Hematopoietic multipotent progenitor cell (in vitro differentiated cells): ENCODE data around the gene UNC5CL. TPM values are rescaled to one million over a fixed set of nuclear protein-coding genes. Genes with fewer than 3 reads are reported as not detected.
A peak's percentile ranks its signal among the peaks of the same experiment; 100 is the strongest.
"Not testable (repeated sequence)": the region's sequence is repeated elsewhere in the genome, so short reads cannot be mapped to it uniquely, and the experiment has no call there.

Experiments used
- DNase-seq, 3 donors: peaks; one replicate each; pipeline ENCODE4 v3.0.0-alpha.2; 2011 to 2015; ENCODE audit warnings: low read depth in 2 of 3, low spot score in 2 of 3
- total RNA-seq: library from RNA; depleted of rRNA; stranded (reverse); fragments of >200 nt; gene quantifications from one replicate; pipeline ENCODE4 v1.2.3, GENCODE V29; 2012

The UNC5CL gene
- total RNA-seq, 1 donor, result 1.3 TPM

DNA sequence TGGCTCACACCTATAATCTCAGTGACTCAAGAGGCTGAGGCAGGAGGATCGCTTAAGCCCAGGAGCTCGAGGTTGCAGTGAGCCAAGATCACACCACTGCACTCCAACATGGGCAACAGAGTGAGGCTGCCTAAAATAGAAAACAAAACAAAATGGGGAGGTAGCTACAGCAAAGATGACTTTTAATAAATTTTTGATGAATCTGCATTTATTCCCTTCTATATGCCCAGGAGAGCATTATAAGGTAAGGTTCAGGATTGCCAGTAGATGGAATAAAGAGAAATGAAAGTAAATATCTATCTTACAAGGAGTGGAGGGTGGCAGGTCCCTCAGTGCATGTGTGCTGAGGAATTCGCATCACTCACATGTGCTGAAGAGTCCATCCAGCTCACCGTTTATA lies 24.2 kb downstream of the UNC5CL start:
- DNase-seq, result no peak

DNA sequence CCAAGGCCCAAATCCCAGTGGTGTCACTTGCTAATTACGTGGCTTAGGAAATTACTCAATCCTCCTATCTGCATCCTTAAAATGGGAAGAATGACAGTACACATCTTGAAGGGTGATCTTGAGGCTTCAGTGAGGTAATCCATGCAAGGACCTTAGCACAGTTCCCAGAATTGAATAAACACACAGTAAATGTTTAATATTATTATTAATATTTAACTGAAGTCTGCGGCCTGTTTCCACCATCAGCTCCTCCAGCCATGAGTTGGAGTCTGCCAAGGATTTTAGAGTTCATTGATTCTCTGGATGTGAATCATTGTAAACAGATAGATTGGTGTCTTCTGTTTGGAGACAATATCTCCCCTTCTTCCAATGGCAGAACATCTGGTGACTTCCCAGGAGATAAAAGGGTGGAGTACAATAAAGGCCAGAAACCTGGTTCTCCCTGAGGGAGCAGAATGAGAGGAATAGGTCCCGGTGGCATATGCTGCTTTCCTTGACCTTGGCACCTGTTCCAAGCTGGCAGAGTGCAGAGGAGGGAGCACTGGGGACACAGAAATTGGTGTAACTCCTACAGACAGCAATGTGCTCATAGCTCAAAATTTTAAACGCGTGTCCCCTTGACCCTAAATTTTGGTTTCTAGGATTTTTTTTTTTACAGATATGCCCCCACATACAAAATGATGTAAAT lies 25.4 kb downstream of the UNC5CL start:
- no peak for DNase-seq

DNA sequence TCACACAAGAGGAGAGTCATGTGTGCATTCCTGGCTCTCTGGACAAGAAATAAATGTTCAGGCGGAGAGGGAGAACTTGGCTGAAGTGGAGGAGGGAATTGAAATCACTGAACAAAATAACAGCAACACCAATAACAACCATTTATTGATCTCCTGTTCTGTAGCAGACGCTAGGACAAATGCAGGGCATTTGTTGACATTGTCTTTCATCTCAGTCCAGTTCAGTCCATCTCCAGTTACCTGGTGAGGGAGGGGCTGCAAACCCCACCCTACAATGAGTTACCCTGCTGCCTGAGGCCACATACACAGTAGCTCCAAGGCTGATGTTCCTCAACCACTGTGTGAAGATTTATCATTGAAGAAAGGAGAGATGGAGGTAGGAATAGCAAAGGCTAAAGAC lies 27.3 kb downstream of the UNC5CL start:
- DNase-seq, result no peak

DNA sequence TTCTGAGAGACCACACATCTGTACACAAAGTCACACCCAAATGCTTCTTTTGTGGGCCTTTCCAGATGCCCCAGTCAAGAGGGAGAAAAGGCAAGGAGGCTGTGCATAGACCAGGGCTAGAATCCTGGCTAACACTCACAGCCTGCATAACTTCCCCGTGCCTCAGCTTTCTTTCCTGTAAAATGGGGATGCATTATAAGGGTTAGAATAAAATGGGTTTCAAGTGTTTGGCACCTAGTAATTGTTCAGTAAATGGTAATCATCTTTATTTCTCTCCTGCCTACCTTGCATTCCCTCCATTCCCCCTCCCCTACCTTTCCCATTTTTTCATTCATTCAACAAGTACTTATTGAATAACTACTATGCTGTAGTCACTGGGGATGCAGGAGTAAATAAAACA lies 29.4 kb downstream of the UNC5CL start:
- no peak for DNase-seq

DNA sequence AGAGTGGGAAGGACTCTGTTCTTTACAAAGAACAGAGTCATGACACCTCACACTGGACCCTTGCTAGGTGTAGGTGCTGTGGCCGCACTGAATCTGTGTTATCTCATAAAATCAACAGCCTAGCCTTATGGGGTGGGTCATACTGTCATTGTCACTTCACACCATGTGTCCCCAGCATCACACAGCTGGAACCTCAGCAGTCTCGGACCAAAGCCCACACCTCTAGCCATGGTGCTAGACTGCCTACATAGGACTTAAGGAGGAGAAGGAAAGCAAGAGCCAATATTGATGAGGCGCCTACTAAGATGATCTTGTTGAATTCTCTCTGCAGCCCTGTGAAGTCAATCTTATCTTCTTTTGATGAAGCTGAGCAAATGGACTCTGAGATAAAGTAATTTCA lies 31.0 kb downstream of the UNC5CL start:
- DNase-seq, result no peak

DNA sequence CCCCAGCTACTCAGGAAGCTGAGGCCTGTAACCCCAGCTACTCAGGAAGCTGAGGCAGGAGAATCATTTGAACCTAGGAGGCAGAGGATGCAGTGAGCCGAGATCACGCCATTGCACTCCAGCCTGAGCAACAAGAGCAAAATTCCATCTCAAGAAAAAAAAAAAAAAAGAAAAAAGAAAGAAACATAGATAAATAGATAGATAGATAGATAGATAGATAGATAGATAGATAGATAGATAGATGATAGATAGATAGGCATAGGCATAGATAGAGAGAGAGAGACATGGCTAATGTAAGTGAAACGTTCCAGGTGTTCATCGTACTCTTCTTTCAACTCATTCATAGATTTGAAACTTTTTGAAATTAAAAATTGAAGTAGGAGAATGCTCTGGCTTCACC lies 32.0 kb downstream of the UNC5CL start:
- not testable (repeated sequence) for DNase-seq

DNA sequence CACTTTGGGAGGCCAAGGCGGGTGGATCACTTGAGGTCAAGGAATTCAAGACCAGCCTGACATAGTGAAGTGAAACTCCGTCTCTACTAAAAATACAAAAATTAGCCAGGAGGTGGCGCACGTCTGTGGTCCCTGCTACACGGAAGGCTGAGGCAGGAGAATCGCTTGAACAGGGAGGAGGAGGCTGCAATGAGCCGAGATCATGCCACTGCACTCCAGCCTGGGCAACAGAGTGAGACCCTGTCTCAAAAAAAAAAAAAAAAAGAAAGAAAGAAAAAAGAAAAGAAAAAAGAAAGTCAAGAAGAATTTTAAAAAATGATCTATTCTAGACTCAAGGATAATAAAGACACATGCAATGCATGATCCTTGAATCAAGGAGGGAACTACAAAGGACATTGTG lies 32.8 kb downstream of the UNC5CL start:
- peak; percentile 24 to 84 (median 60) for DNase-seq

DNA sequence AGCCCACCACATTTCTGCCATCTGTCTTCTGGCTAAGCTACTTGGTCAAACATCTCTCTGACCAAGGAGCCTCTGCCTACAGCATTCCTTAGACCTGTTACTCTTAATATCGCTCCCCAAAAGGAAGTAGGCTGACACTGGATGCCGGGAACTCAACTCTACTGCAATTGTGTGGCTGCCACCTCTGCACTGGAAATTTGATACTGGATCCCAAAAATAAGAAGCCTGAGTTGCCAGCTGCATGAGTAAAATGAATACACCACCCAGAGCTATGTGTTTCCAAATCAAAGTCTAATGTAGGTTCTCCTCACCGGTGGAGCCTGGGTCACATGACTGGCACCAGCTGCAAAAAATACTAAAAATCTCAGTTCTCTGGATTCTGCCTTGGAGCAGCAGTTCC lies 36.9 kb downstream of the UNC5CL start:
- no peak for DNase-seq

DNA sequence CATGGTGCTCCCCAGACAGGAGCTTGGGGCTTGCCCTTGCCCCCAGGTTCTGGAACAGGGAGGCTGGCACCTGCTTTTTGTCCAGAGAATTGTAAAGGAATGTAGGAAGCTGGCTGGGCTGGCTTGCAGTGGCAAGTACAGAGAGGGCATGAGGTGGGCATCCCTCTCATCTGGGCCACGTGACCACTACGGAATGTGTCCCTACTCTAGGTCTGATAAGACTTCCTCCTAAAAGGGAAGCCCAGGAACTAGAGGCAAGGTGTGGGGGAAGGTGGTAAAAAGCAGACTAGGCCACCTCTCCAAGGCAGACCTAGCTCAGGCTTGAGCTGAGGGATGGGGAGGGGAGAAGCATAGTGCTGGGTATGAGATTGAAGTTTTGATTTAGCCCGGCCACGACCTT lies 38.8 kb downstream of the UNC5CL start:
- DNase-seq, result no peak

DNA sequence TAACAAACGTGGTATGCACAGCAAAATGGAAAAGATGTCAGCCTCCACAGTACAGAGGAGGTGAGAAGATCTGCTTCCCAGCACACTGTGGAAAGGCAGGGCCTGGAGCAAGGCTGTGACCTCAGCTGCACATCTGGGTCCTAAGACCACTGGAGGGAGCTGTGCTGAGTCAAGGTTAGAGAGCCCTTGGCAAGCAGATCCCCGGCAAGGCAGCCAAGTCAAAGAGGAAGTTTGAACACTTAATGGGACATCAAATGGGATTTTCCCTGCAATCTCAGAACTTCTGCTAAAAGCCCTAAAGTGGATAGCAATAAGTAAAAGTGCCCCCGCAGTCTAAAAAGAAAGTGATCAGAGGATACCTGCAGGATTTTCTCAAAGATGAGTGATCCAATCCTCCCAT lies 39.5 kb downstream of the UNC5CL start:
- peak in 2 of 3 donors; percentile 72 to 76 for DNase-seq

DNA sequence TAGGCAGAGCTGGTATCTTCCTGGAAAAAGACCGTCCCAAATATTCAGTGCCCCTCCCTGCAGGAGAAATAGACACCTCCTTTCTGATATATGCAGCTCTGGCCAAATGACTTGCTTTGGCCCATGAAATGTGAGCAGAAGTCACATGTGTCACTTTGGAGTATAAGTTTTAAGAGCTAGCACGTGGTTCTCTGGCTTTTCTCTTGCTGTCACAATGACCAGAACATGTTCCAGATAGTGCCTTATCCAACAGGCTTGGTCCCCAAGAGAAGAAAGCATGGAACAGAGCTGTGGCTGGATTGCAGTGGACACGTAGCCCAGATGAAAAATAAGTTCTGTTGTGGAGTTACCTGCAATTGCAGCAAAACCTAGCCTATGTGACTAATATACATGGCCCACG lies 40.4 kb downstream of the UNC5CL start:
- no peak for DNase-seq

DNA sequence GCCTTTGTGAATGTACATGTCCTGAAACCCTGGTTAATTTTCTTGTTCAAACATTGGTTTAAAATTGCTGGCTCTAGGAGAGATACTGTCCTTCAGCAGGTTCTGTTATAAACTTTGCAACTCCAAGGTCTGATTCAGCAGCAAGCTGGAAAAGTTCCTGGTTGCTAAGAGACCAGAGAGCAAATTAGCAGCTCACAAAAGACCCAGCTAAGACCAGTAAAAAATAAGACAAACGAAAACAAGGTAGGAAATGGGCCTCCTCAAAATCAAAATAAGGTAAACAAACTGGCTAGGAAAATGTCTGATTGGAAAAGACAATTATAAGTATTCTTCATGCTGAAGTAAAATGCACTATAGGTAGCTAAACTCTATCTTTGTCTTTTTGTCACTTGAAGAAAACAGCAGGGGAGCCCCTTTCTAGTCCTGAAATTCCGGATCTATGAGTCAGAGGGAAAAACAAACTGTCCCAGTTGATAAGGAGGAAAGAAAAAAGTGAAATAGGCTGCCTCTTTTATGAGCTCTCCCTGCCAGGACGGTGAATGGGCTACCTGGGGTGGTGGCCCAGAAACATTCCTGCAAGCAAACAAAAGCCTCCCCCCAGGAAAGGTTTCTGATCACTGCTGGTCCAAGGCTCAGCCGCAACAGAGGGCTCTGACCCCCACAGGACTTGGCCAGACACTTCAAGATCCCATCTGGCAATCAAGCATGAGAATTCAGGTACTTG lies 41.6 kb downstream of the UNC5CL start:
- DNase-seq, result no peak

DNA sequence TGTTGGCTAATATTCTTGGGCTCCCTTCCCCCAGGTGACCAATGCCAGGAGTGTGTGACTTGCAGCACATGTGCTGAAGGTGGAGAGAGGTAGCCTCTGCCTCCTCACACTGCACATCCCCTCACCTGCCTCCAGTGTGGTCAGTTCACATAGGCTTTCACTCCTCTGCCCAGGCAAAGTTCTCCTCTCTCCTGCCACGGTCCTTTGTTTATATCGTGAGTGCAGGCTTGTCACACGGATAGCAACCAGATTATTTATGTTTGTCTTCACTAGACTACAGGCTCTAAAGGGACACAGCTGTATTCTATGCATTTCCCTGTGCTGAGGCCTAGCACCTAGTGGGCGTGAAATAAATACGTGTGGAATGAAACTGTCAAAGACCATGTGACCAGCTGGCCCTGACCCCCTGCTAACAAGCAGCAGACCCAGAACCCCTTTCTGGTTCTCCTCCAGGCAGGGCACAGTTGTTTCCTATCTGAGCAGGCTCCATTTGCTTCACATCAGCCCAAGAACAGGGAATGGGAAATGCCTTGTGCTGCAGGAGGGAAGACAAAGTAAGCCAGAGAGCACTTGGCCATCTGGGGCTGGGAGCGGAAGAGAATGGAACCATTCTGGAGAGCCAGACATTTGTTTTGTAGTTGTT lies 42.3 kb downstream of the UNC5CL start:
- no peak for DNase-seq

DNA sequence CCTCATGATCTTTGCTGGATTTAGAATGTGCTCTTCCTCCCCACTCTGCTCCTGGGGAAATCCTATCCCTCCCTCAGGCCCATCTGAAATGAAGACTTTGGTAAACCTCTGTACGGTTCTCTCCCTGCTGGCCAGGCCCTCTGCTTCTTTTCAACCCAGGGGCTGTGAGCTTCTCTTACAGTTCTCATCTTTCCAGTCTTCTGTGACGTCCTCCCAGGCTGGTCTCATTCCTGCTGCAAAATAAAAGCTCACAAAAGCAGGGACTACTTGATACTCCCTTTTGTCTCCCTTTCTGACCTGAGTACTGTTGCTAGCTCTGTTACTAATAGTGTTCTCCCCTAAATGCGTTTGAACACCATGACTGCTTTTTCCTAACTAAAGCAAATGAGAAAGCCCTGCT lies 46.3 kb downstream of the UNC5CL start:
- no peak for DNase-seq

DNA sequence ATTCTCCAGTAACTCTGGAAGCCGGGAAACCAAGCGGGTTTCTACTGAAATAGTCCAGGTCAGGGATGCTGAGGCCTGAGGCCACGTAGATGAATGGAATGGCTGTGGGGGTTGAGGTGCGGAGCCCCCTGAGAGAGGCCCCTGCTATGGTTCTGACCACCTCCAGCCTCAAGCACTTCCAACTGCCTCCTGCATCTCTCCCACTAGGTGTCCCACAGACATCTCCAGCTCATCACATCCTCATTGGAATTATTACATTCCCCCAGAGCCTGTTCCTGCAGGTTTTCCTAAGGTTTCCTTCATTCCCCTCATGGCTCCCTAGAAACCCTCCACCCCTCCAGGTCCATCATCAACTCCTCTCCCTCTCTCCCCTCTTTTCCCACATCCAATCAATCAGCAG lies 48.7 kb downstream of the UNC5CL start:
- no peak for DNase-seq

DNA sequence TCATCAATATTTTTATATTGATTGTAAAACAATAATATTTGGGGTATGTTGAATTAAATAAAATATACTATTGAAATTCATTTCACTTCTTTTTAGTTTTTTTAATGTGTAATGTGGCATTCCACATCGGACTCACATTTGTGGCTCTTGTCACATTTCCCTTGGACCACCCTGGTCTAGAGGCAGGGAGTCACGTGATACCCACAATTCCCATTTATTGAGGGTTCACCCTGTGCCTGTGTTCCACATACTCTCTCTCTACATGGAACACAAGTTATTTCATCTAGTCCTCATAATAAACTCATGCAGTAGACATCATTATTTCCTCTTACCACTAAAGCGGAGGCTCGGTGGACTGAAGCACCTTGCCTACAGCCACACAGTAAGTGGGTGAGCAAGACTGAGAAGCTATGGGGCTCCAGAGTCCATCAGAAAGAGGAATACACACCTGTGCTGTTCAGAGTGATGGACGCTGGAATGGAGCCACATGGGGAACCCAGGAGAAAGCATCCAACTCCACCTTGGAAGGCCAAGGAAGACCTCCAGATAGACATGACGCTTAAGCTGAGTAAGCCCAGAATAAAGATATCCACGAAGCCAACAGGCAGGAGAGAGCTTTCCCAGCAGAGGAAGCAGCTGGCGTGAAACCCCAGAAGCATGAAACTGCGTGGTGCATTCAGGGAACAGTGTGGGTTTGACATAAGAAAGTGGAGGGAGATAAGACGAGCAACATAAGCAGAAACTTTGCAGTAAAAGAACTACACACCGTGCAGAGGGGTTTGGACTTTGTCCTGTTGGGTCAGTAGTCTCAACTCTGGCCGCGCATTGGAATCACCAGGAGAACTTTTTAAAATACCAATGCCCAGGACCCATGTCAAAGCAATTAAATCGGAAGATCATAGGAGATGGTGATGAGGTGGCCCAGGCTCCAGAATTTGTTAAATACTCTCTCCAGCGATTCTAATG lies 49.5 kb downstream of the UNC5CL start:
- no peak for DNase-seq

DNA sequence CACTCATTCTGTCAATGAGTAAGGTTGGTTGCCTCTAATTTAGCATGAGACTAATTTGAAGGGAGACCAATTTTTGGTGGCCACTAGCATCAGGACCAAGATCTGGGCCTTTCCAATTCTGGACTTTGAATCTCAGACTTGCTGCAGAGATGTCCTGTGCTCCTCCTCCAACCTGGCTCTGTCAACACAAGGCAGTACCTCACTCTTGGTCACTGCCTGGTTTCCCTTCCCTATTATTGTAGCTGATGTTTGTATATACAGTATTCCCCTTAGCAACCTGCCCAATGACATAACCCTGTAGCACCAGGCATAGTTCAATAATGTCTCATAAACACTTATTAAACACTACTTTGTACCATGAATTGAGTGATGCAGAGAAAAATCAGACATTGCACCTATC lies 50.4 kb downstream of the UNC5CL start:
- no peak for DNase-seq

DNA sequence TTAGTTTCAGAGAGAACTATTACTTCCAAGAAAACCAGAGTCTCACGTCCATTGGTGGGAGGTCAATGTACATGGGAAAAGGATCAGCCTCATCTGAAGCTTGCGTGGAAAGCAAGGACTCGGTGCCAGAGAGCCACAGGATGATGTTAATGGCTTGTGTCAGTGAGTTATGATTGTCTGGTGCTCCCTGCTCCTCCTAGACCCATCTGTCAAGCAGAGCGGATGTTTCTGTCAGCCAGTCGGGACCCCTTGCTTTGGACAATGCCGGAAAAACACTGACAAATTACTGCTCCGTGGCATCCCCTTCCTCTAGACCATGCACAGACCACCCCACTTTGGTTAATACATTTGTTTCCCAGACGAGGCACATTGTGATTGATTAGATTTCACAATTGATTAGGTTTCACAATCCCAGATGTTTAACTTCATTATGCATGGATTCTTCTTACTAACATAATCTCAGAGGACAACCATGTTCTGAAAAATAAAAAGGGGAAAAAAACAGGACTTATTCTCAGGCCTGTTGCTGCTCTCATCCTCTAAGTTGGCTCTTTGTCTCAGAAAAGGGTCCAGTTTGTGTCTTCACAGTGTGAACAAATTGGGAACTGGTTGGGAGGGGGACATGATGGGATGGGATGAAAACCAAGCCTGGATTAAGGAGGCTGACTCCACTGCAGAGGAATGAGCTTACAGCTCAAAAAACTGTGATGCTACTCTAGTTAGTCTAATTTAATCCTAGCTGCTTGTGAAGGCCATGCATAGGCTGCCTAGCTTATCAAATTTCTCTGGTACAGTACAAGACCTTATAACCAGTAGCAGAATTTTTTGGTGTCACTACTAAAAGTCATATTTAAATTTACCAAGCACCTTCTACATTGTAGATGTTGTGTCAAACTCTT lies 51.9 kb downstream of the UNC5CL start:
- no peak for DNase-seq

DNA sequence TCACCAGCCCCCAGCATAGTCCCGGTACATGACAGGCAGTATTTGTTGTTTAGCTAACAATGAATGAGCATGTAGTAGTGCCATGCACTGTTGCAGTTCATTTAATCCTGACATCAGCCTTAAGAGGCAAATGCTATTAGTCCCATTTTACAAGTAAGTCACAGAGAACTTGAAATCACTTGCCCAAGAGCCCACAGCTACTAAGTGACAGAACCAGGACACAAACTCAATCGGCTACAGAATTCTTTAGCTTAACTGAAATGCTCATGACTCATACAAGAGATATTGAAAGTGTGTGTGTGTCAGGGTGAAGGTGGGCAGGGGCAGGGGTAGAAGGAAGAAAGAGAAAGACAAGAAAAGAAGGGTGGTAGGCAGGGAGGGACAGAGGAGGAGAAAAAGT lies 52.7 kb downstream of the UNC5CL start:
- no peak for DNase-seq

DNA sequence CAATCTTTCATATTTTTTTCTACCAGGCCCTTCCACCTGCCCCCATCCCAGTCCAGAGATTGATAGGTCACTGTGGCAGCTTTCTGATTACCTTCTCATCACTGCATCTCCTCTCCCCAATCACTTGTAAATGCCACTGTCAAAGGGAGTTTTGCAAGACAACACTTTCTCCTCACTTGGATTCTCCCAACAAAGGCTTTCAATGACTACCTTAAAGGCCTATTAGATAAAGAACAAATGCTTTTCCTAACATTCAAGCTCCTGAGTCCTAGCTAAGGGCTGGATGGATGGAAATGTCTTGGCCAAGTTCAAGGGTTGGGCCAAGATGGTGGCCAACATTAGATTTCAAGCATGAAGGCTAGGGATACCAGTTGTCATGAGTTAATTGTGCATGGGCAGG lies 55.3 kb downstream of the UNC5CL start:
- no peak for DNase-seq
